Small intestine (tissue), 7 donors: ENCODE results near the gene MAFF. TPM values are rescaled to one million over a fixed set of nuclear protein-coding genes. Genes with fewer than 3 reads are reported as not detected.

ENCODE experiments used
- DNase-seq, 2 donors: peaks; one replicate each; pipeline versions ENCODE4 v3.0.0 to v3.0.0-alpha.2; 2013
- FAIRE-seq: peaks from 2 replicates; lab custom pipeline; 2012; peaks lifted over from hg19 to GRCh38; lab: Jason Lieb, UNC
- H3K27ac ChIP-seq, 3 donors: one replicate each; pipeline ENCODE4 v1.5.1; 2013; ENCODE audit warnings: low read length in 2 of 3, mild to moderate bottlenecking in 2 of 3, control low read depth in 1 of 3, inconsistent platforms in 1 of 3, low read depth in 1 of 3, moderate library complexity in 1 of 3
- H3K27me3 ChIP-seq, 3 donors: one replicate each; pipeline ENCODE4 v1.6.1; 2013; ENCODE audit warnings: low read length in 3 of 3, inconsistent platforms in 1 of 3; ENCODE audit not compliant: control insufficient read depth in 3 of 3, insufficient read depth in 3 of 3
- H3K36me3 ChIP-seq, 3 donors: one replicate each; pipeline ENCODE4 v1.6.1; 2013; ENCODE audit warnings: low read length in 3 of 3, inconsistent platforms in 1 of 3, low read depth in 1 of 3, mild to moderate bottlenecking in 1 of 3, moderate library complexity in 1 of 3; ENCODE audit not compliant: control insufficient read depth in 3 of 3, insufficient read depth in 2 of 3
- H3K4me1 ChIP-seq, 3 donors: one replicate each; pipeline ENCODE4 v1.6.1; 2013; ENCODE audit warnings: low read length in 2 of 3, inconsistent platforms in 1 of 3, low read depth in 1 of 3, mild to moderate bottlenecking in 1 of 3, moderate library complexity in 1 of 3; ENCODE audit not compliant: control insufficient read depth in 3 of 3, insufficient read depth in 2 of 3
- H3K4me3 ChIP-seq, 3 donors: one replicate each; pipeline ENCODE4 v1.5.1; 2013; ENCODE audit warnings: low read length in 3 of 3, control low read depth in 1 of 3, inconsistent platforms in 1 of 3, low read depth in 1 of 3, mild to moderate bottlenecking in 1 of 3, moderate library complexity in 1 of 3
- H3K9me3 ChIP-seq, 2 donors: one replicate each; pipeline ENCODE4 v1.6.1; 2013; ENCODE audit warnings: low read depth in 1 of 2, low read length in 1 of 2; ENCODE audit not compliant: control insufficient read depth in 2 of 2, insufficient read depth in 1 of 2
- WGBS, 3 donors: extraction: QIAGEN DNeasy Blood & Tissue Kit; methylation state at CpG; one replicate each; pipeline ENCODE4 v1.1.7; 2013; 5-methylcytosine and 5-hydroxymethylcytosine counted together
- polyA plus RNA-seq, 4 donors: library from polyadenylated mRNA; stranded (reverse) in 3 of 4; unstranded in 1 of 4; fragments of 200-250 nt in 3 of 4; fragments of 120-200 nt in 1 of 4; gene quantifications; one replicate each; pipeline versions ENCODE4 v1.2.1 to v1.2.3, GENCODE V29; 2013
- donor health status: healthy with polysubstance abuse.
- donor health status: control.
- donor health status: control.
- donor health status: Bipolar disorder and iron deficiency.
- donor health status: healthy.

Gene MAFF
- polyA plus RNA-seq, 4 donors = 9.6 to 26.5 (median 16.0) TPM

GRCh38 chr22:38192475-38192863 is 9.3 kb upstream of the MAFF start:
- FAIRE-seq (no peak), DNase-seq (no peak)
- Histone ChIP-seq H3K36me3 (no peaks in the 10 kb centered on the region), H3K4me1 (peaks cover 0 to 42% (median 0%) of the 10 kb centered on the region in 3 donors), H3K27ac (peak overlapping the region in 1 of 3 donors; percentile 84), H3K9me3 (no peaks in the 10 kb centered on the region), H3K27me3 (no peaks in the 10 kb centered on the region), H3K4me3 (no peak overlapping the region)
- 66 to 82% (median 67%) methylated on average over 3 of the region's 3 CpGs for WGBS, 3 donors

- Histone ChIP-seq H3K9me3 (no peaks in the 10 kb centered on the region), H3K36me3 (no peaks in the 10 kb centered on the region), H3K27me3 (no peaks in the 10 kb centered on the region), H3K27ac (peak overlapping the region in 1 of 3 donors; percentile 29), H3K4me1 (peaks cover 0 to 37% (median 0%) of the 10 kb centered on the region in 3 donors), H3K4me3 (no peak overlapping the region)
- DNase-seq (peak in 1 of 2 donors; percentile 76), FAIRE-seq (no peak)
- WGBS, 3 donors = 45 to 53% (median 49%) methylated on average over 6 of the region's 6 CpGs
Observed at GRCh38 chr22:38193580-38193979, 8.2 kb upstream of the MAFF start.

GRCh38 chr22:38196791-38197419 is 4.9 kb upstream of the MAFF start:
- H3K36me3 ChIP-seq = no peaks in the 10 kb centered on the region
- no peaks in the 10 kb centered on the region for H3K27me3 ChIP-seq
- FAIRE-seq (no peak), DNase-seq (peak; percentile 63 to 71)
- no peaks in the 10 kb centered on the region for H3K9me3 ChIP-seq
- H3K27ac ChIP-seq = no peak overlapping the region
- 20 to 51% (median 38%) methylated on average over 18 to 19 of the region's 19 CpGs for WGBS, 3 donors
- H3K4me3 ChIP-seq = no peak overlapping the region
- peaks cover 0 to 34% (median 0%) of the 10 kb centered on the region in 3 donors for H3K4me1 ChIP-seq

GRCh38 chr22:38199826-38200559 is 1.8 kb upstream of the MAFF start:
- Histone ChIP-seq H3K4me1 (peaks cover 0 to 30% (median 5%) of the 10 kb centered on the region in 3 donors), H3K36me3 (peaks cover 0 to 9% (median 0%) of the 10 kb centered on the region in 3 donors), H3K9me3 (no peaks in the 10 kb centered on the region), H3K27ac (no peak overlapping the region), H3K27me3 (no peaks in the 10 kb centered on the region), H3K4me3 (no peak overlapping the region)
- DNase-seq = no peak
- FAIRE-seq = no peak
- WGBS, 3 donors = 79 to 93% (median 87%) methylated on average over 9 to 10 of the region's 10 CpGs

GRCh38 chr22:38201371-38201710 is 453 bp upstream of the MAFF start:
- H3K27me3 ChIP-seq = no peaks in the 10 kb centered on the region
- no peak for FAIRE-seq
- H3K9me3 ChIP-seq = no peaks in the 10 kb centered on the region
- DNase-seq = no peak
- H3K27ac ChIP-seq = peak overlapping the region; percentile 78 to 81 (median 79)
- peak overlapping the region in 2 of 3 donors; percentile 78 to 84 for H3K4me3 ChIP-seq
- 14 to 24% (median 20%) methylated on average over 8 of the region's 8 CpGs for WGBS, 3 donors
- peaks cover 0 to 30% (median 5%) of the 10 kb centered on the region in 3 donors for H3K4me1 ChIP-seq
- peaks cover 0 to 18% (median 0%) of the 10 kb centered on the region in 3 donors for H3K36me3 ChIP-seq

GRCh38 chr22:38202437-38203089 is 769 bp downstream of the MAFF start:
- Histone ChIP-seq H3K4me1 (peaks cover 0 to 26% (median 5%) of the 10 kb centered on the region in 3 donors), H3K9me3 (no peaks in the 10 kb centered on the region), H3K36me3 (peaks cover 0 to 24% (median 0%) of the 10 kb centered on the region in 3 donors), H3K27ac (peak overlapping the region; percentile 96 to 99 (median 98)), H3K27me3 (no peaks in the 10 kb centered on the region), H3K4me3 (peak overlapping the region; percentile 68 to 84 (median 78))
- DNase-seq = peak; percentile 65 to 87
- FAIRE-seq = no peak
- 0% methylated on average over 36 to 74 of the region's 74 CpGs for WGBS, 3 donors

GRCh38 chr22:38203090-38203810 is 1.5 kb downstream of the MAFF start:
- 0 to 7% (median 4%) methylated on average over 19 of the region's 19 CpGs for WGBS, 3 donors
- no peaks in the 10 kb centered on the region for H3K9me3 ChIP-seq
- H3K4me1 ChIP-seq = peaks cover 0 to 26% (median 5%) of the 10 kb centered on the region in 3 donors
- no peaks in the 10 kb centered on the region for H3K27me3 ChIP-seq
- H3K36me3 ChIP-seq = peaks cover 0 to 31% (median 0%) of the 10 kb centered on the region in 3 donors
- H3K27ac ChIP-seq = peak overlapping the region; percentile 96 to 99 (median 98)
- peak overlapping the region; percentile 68 to 84 (median 78) for H3K4me3 ChIP-seq
- DNase-seq = peak; percentile 78 to 86
- no peak for FAIRE-seq
